ENCODE measurements around the gene SLC4A4.

SLC4A4 gene

GRCh38 chr4:71550220-71551165 lies 211.7 kb downstream of the SLC4A4 start:
- H3K36me3 ChIP-seq (ENCODE audit: control insufficient read depth in 2 of 2, insufficient read depth in 1 of 2, low read length in 2 of 2) = no peaks in the 10 kb centered on the region
- no peak overlapping the region for H3K4me3 ChIP-seq (ENCODE audit: low read depth, low read length)
- no peaks in the 10 kb centered on the region for H3K9me3 ChIP-seq (ENCODE audit: control insufficient read depth, insufficient read depth, low read depth, low read length)
- TF ChIP-seq SCRT1 (tag by site-specific recombination; IDR thresholded peaks at IDR 0.05; ENCODE audit: borderline replicate concordance) (no peak), ZNF449 (tag by site-specific recombination; IDR thresholded peaks at IDR 0.05) (no peak), ZNF585B (tag by site-specific recombination; IDR thresholded peaks at IDR 0.05) (no peak), ZNF610 (tag by site-specific recombination; IDR thresholded peaks at IDR 0.05; ENCODE audit: borderline replicate concordance) (no peak)
- peaks cover 3% of the 10 kb centered on the region; the same call in 1 of the 2 replicates for H3K4me1 ChIP-seq (ENCODE audit: control insufficient read depth, insufficient read depth, low read length)
- ChIA-PET POLR2A (no interaction called here), CTCF (interaction anchor here (0.5 to 1.7 kb wide), 4 partner anchors 196 to 365 kb away, joined by 3 to 8 read pairs (median 6); no protein-coding TSS in a partner anchor)
- H3K27ac ChIP-seq (ENCODE audit: extremely low read depth, low read depth, low read length) = no peak overlapping the region

GRCh38 chr4:71553605-71554004 lies 214.8 kb downstream of the SLC4A4 start:
- Histone ChIP-seq H3K9me3 (ENCODE audit: control insufficient read depth, insufficient read depth, low read depth, low read length) (no peaks in the 10 kb centered on the region), H3K27ac (ENCODE audit: extremely low read depth, low read depth, low read length) (no peak overlapping the region), H3K4me3 (ENCODE audit: low read depth, low read length) (no peak overlapping the region), H3K4me1 (ENCODE audit: control insufficient read depth, insufficient read depth, low read length) (no peaks in the 10 kb centered on the region), H3K36me3 (ENCODE audit: control insufficient read depth in 2 of 2, insufficient read depth in 1 of 2, low read length in 2 of 2) (no peaks in the 10 kb centered on the region)
- POLR2A ChIA-PET = no interaction called here
- peak; percentile 27; the same call in 1 of the 2 replicates for TF ChIP-seq ZNF654 (tag by site-specific recombination; IDR thresholded peaks at IDR 0.05; ENCODE audit: low read depth)
- no peak for TF ChIP-seq ZNF747 (tag by site-specific recombination; IDR thresholded peaks at IDR 0.05)
- TF ChIP-seq ZNF571 (tag by site-specific recombination; IDR thresholded peaks at IDR 0.05) = no peak
- TF ChIP-seq ZNF560 (tag by site-specific recombination; IDR thresholded peaks at IDR 0.05; ENCODE audit: borderline replicate concordance) = no peak
- TF ChIP-seq ZNF302 (tag by site-specific recombination; IDR thresholded peaks at IDR 0.05; ENCODE audit: low read depth) = no peak
- TF ChIP-seq ZNF324 (tag by site-specific recombination; IDR thresholded peaks at IDR 0.05) = no peak
- CTCF ChIA-PET = interaction anchor here (0.6 to 1.6 kb wide), 9 partner anchors 9 to 465 kb away, joined by 3 to 7 read pairs (median 4); no protein-coding TSS in a partner anchor

GRCh38 chr4:71554025-71554424 lies 215.2 kb downstream of the SLC4A4 start:
- ChIA-PET CTCF (interaction anchor here (0.6 to 1.6 kb wide), 7 partner anchors 9 to 465 kb away, joined by 3 to 7 read pairs (median 4); no protein-coding TSS in a partner anchor), POLR2A (no interaction called here)
- Histone ChIP-seq H3K4me1 (ENCODE audit: control insufficient read depth, insufficient read depth, low read length) (no peaks in the 10 kb centered on the region), H3K9me3 (ENCODE audit: control insufficient read depth, insufficient read depth, low read depth, low read length) (no peaks in the 10 kb centered on the region), H3K4me3 (ENCODE audit: low read depth, low read length) (no peak overlapping the region), H3K36me3 (ENCODE audit: control insufficient read depth in 2 of 2, insufficient read depth in 1 of 2, low read length in 2 of 2) (no peaks in the 10 kb centered on the region), H3K27ac (ENCODE audit: extremely low read depth, low read depth, low read length) (no peak overlapping the region)
- TF ChIP-seq INSM2 (tag by site-specific recombination; IDR thresholded peaks at IDR 0.05) (no peak), ZNF398 (tag by site-specific recombination; IDR thresholded peaks at IDR 0.05) (no peak), ZNF433 (tag by site-specific recombination; IDR thresholded peaks at IDR 0.05; ENCODE audit: low read depth) (no peak), ZNF596 (tag by site-specific recombination; IDR thresholded peaks at IDR 0.05) (no peak), ZNF366 (tag by site-specific recombination; conservative IDR thresholded peaks at IDR 0.05) (no peak), ZNF776 (tag by site-specific recombination; IDR thresholded peaks at IDR 0.05; ENCODE audit: borderline replicate concordance) (no peak), ZNF2 (tag by site-specific recombination; IDR thresholded peaks at IDR 0.05) (no peak), ZBTB10 (tag by site-specific recombination; IDR thresholded peaks at IDR 0.05) (no peak), ZBTB8A (tag by site-specific recombination; IDR thresholded peaks at IDR 0.05) (no peak), ZNF623 (tag by site-specific recombination; IDR thresholded peaks at IDR 0.05) (no peak)

All from HEK293 (cell line).